ENCODE data around the gene CHSY1. TPM values are rescaled to one million over a fixed set of nuclear protein-coding genes. Genes with fewer than 3 reads are reported as not detected.

CHSY1 gene
- total and polyA plus RNA-seq, 2 donors (not counting 1 experiment from before 2014, with no cell fraction given): 4.7 to 20.3 TPM

GRCh38 chr15:101239724-101240136 lies 12.1 kb downstream of the CHSY1 start:
- no peak for DNase-seq

More at GRCh38 chr15:101239724-101240136, 12.1 kb downstream of the CHSY1 start:
- 4% methylated on average over 6 of the region's 6 CpGs for WGBS (ENCODE audit: insufficient coverage)
- Histone ChIP-seq H3K36me3 (replicated peaks in 1 of 2; ENCODE audit: control extremely low read depth in 1 of 2, control insufficient read depth in 1 of 2, extremely low read depth in 1 of 2, insufficient read depth in 2 of 2, low read length in 1 of 2) (peaks cover 5 to 7% of the 10 kb centered on the region in 2 experiments), H3K4me2 (replicated peaks; ENCODE audit: low read depth, low read length, poor library complexity, severe bottlenecking) (peak overlapping the region; percentile 44), H3K9ac (ENCODE audit: low read length) (no peak overlapping the region), H3K79me2 (ENCODE audit: control insufficient read depth, insufficient read depth, low read length) (peaks cover 93% of the 10 kb centered on the region), H3K4me3 (ENCODE audit: control extremely low read depth in 1 of 5, extremely low read depth in 1 of 5, insufficient read depth in 1 of 5, low read depth in 2 of 5, low read length in 4 of 5) (no peak overlapping the region), H3K27ac (ENCODE audit: low read length in 2 of 2) (peak overlapping the region in 1 of 2 donors; percentile 42), H3K27me3 (replicated peaks in 1 of 4; ENCODE audit: control extremely low read depth in 1 of 4, control insufficient read depth in 3 of 4, insufficient read depth in 4 of 4, low read length in 3 of 4) (no peaks in the 10 kb centered on the region), H3K9me3 (ENCODE audit: control extremely low read depth in 1 of 3, control insufficient read depth in 2 of 3, insufficient read depth in 1 of 3, low read length in 2 of 3) (no peaks in the 10 kb centered on the region), H4K20me1 (ENCODE audit: control insufficient read depth, insufficient read depth, low read length, poor library complexity, severe bottlenecking) (peaks cover 24% of the 10 kb centered on the region), H2AFZ (ENCODE audit: insufficient read depth, low read depth, low read length, poor library complexity, severe bottlenecking) (peak overlapping the region; percentile 34), H3K4me1 (ENCODE audit: control insufficient read depth in 2 of 2, insufficient read depth in 2 of 2, low read length in 2 of 2) (peaks cover 47 to 48% of the 10 kb centered on the region in 2 donors)
- Mint-ChIP-seq H3K9me3 (ENCODE audit: insufficient read depth) (no peaks in the 10 kb centered on the region), H3K27ac (peak overlapping the region; percentile 72), H3K4me3 (peak overlapping the region; percentile 29), H3K27me3 (no peaks in the 10 kb centered on the region), H3K4me1 (peaks cover 61% of the 10 kb centered on the region)
- TF ChIP-seq EZH2 (IDR thresholded peaks at IDR 0.05; ENCODE audit: borderline replicate concordance, insufficient read depth, low read depth, low read length, poor library complexity, severe bottlenecking): no peak
- TF ChIP-seq CTCF (IDR thresholded peaks at IDR 0.05): no peak
- ChIA-PET CTCF (interaction anchor here (1.1 to 2.9 kb wide), 6 partner anchors 12 to 225 kb away, joined by 3 to 12 read pairs (median 6); partner anchors contain the start of gene CHSY1), POLR2A (interaction anchor here (1.2 kb wide), 1 partner anchor 113 kb away, joined by 3 read pairs; no protein-coding TSS in a partner anchor)
- intact Hi-C loops (cut with micrococcal nuclease): loop anchor here (1.0 kb wide), 1 partner anchor 11 kb away; no protein-coding TSS in a partner anchor
- no peak for ATAC-seq (ENCODE audit: low read depth)
